Measurements from ENCODE around the gene PCGF2. TPM values are rescaled to one million over a fixed set of nuclear protein-coding genes. Genes with fewer than 3 reads are reported as not detected.

The PCGF2 gene
- total RNA-seq, 4 donors from 2014 or later, result 1.3 to 4.0 (median 1.6) TPM

DNA sequence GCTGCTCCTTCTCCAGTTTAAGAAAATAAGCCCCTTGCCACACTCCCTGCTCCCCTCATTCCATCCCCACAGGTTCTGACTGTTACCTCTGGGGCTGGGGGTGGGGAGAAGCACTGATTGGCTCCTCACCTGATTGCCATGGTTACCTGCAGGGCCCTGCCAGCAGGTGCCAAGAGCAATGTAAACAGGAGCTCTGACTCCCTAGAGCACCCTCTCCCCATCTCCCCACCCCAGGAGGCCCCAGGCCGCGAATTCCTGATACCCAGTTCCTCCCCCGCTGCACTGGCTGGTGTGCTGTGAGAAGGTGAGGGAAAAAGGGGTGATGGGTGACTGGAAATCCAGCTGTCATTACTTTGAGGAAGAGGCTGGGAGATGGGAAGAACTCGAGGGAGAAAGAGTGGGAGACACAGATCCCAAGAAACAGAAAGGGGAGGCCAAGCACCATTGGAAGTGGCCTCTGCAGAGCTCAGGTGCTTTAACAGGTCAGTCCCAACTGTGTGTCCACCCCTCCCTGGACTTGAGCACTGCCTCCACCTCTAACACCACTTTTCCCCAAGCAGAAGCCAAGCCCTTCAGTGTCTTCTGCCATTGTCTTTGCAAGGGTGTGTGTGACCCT lies 4.5 kb downstream of the PCGF2 start:
- ATAC-seq, result no peak
- H3K4me1 ChIP-seq, result peaks cover 23 to 27% of the 10 kb centered on the region in 2 donors
- no peaks in the 10 kb centered on the region for H3K36me3 ChIP-seq
- no peaks in the 10 kb centered on the region for H3K9me3 ChIP-seq
- peak overlapping the region in 1 of 4 donors; percentile 53 for H3K27ac ChIP-seq
- H3K27me3 ChIP-seq, result peaks cover 11 to 21% (median 14%) of the 10 kb centered on the region in 3 donors
- in situ Hi-C loops (cut with MboI; ENCODE audit: low sequenced_read_pairs in 4 of 4), result no loop called here
- no peak for DNase-seq
- intact Hi-C loops (cut with DNase I; ENCODE audit: low total_unique reads), result no loop called here
- H3K4me3 ChIP-seq, result no peak overlapping the region
- TF ChIP-seq POLR2A (IDR thresholded peaks at IDR 0.05), result no peak
- TF ChIP-seq, protein P1, sequence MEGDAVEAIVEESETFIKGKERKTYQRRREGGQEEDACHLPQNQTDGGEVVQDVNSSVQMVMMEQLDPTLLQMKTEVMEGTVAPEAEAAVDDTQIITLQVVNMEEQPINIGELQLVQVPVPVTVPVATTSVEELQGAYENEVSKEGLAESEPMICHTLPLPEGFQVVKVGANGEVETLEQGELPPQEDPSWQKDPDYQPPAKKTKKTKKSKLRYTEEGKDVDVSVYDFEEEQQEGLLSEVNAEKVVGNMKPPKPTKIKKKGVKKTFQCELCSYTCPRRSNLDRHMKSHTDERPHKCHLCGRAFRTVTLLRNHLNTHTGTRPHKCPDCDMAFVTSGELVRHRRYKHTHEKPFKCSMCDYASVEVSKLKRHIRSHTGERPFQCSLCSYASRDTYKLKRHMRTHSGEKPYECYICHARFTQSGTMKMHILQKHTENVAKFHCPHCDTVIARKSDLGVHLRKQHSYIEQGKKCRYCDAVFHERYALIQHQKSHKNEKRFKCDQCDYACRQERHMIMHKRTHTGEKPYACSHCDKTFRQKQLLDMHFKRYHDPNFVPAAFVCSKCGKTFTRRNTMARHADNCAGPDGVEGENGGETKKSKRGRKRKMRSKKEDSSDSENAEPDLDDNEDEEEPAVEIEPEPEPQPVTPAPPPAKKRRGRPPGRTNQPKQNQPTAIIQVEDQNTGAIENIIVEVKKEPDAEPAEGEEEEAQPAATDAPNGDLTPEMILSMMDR (IDR thresholded peaks at IDR 0.05 in 4 of 5, conservative IDR thresholded peaks at IDR 0.05 in 1 of 5), result no peak

GRCh38 chr17:38742411-38743308 lies 5.5 kb downstream of the PCGF2 start:
- DNase-seq, result no peak
- H3K27ac ChIP-seq, result peak overlapping the region; percentile 50 to 70 (median 60)
- H3K36me3 ChIP-seq, result no peaks in the 10 kb centered on the region
- TF ChIP-seq, protein P1 (IDR thresholded peaks at IDR 0.05 in 4 of 5, conservative IDR thresholded peaks at IDR 0.05 in 1 of 5), result no peak
- no peak for TF ChIP-seq POLR2A (IDR thresholded peaks at IDR 0.05)
- H3K27me3 ChIP-seq, result peaks cover 4 to 11% (median 7%) of the 10 kb centered on the region in 3 donors
- H3K4me3 ChIP-seq, result no peak overlapping the region
- in situ Hi-C loops (cut with MboI; ENCODE audit: low sequenced_read_pairs in 4 of 4), result no loop called here
- no peaks in the 10 kb centered on the region for H3K9me3 ChIP-seq
- peaks cover 18 to 27% of the 10 kb centered on the region in 2 donors for H3K4me1 ChIP-seq
- ATAC-seq, result peak; percentile 43 to 47
- intact Hi-C loops (cut with DNase I; ENCODE audit: low total_unique reads), result no loop called here

DNA sequence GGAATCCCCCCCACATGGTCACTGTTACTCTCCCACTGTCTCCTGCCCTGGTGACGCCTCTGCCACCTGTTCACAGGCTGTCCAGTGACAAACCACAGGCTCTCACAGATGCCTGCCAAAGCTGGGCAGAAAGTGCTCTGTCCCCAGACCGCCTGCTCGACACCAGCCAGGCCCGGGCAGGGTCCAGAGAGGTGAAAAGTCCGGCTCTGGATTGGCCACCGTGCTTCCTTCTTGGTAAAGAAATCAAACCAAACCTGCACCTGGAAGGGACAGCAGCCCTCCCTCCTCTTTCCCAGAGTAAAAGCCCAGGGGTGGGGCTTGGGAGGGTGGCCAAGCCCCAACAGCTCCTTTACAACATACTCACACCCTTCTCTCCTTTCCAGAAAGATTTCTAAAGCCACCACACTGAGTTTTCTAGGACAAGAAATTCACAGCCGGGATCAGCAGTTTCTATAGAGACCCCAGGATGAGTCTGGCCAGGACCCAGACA lies 6.2 kb downstream of the PCGF2 start:
- intact Hi-C loops (cut with DNase I; ENCODE audit: low total_unique reads), result no loop called here
- H3K36me3 ChIP-seq, result no peaks in the 10 kb centered on the region
- in situ Hi-C loops (cut with MboI; ENCODE audit: low sequenced_read_pairs in 4 of 4), result no loop called here
- ATAC-seq (peak; percentile 76 to 79), DNase-seq (peak; percentile 54 to 63)
- H3K4me3 ChIP-seq, result no peak overlapping the region
- peaks cover 18 to 27% of the 10 kb centered on the region in 2 donors for H3K4me1 ChIP-seq
- TF ChIP-seq POLR2A (IDR thresholded peaks at IDR 0.05), result peak in 1 of 2 donors; percentile 28
- TF ChIP-seq, protein P1 (IDR thresholded peaks at IDR 0.05 in 4 of 5, conservative IDR thresholded peaks at IDR 0.05 in 1 of 5), result no peak
- no peaks in the 10 kb centered on the region for H3K9me3 ChIP-seq
- peaks cover 0 to 7% (median 4%) of the 10 kb centered on the region in 3 donors for H3K27me3 ChIP-seq
- peak overlapping the region; percentile 50 to 70 (median 60) for H3K27ac ChIP-seq

- Histone ChIP-seq H3K4me3 (no peak overlapping the region), H3K4me1 (peaks cover 18 to 24% of the 10 kb centered on the region in 2 donors), H3K27me3 (peaks cover 0 to 2% (median 0%) of the 10 kb centered on the region in 3 donors), H3K27ac (peak overlapping the region in 3 of 4 donors; percentile 50 to 70 (median 53)), H3K36me3 (no peaks in the 10 kb centered on the region), H3K9me3 (no peaks in the 10 kb centered on the region)
- no peak for DNase-seq
- in situ Hi-C loops (cut with MboI; ENCODE audit: low sequenced_read_pairs in 4 of 4) (no loop called here), intact Hi-C loops (cut with DNase I; ENCODE audit: low total_unique reads) (no loop called here)
- TF ChIP-seq, protein P1 (IDR thresholded peaks at IDR 0.05 in 4 of 5, conservative IDR thresholded peaks at IDR 0.05 in 1 of 5), result no peak
- no peak for TF ChIP-seq POLR2A (IDR thresholded peaks at IDR 0.05)
- no peak for ATAC-seq
Measured at GRCh38 chr17:38741461-38741860, 6.7 kb downstream of the PCGF2 start.

Data from gastrocnemius medialis (tissue), 4 donors.